Measurements from ENCODE around the gene NSUN2.

GRCh38 chr5:6632888-6633468 lies at the start of gene NSUN2, which contains the start of gene SRD5A1:
- peak; percentile 84 for TF ChIP-seq POLR2AphosphoS5 (IDR thresholded peaks at IDR 0.05; ENCODE audit: low read depth, low read length)
- TF ChIP-seq POLR2A (IDR thresholded peaks at IDR 0.05; ENCODE audit: low read depth, low read length), result peak; percentile 93
- TF ChIP-seq TAF1 (IDR thresholded peaks at IDR 0.05; ENCODE audit: borderline replicate concordance, low read depth, low read length), result peak; percentile 59; the same call in 1 of the 2 replicates
